Measurements from ENCODE around the gene PRMT7. TPM values are rescaled to one million over a fixed set of nuclear protein-coding genes. Genes with fewer than 3 reads are reported as not detected.

The PRMT7 gene
- total RNA-seq, 1 donor from 2014 or later: 36.7 TPM

DNA sequence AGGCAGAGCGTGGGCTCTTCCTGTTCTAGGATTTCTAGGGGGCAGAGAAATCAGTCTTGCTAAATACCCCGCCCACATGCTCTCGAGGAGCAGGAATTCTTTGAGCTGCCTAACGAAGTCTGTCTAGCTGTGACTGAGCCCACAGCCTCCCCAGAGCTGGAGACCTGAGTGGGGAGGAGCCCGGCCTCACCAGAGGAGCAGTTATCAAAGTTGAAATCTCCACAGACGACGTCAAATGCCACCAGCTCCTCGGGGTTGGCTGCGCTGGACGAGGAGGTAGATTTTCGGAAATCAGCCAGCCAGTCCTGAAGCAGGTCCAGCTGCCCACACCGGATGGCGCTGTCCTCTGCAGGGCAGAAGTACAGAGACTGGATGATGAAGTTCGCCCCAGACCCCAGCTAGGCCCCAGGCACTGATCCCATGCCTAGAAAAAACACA is 53.8 kb downstream of the PRMT7 start:
- Mint-ChIP-seq H3K9me3 (ENCODE audit: unreplicated experiment) (no peaks in the 10 kb centered on the region), H3K27ac (ENCODE audit: unreplicated experiment) (no peak overlapping the region)

DNA sequence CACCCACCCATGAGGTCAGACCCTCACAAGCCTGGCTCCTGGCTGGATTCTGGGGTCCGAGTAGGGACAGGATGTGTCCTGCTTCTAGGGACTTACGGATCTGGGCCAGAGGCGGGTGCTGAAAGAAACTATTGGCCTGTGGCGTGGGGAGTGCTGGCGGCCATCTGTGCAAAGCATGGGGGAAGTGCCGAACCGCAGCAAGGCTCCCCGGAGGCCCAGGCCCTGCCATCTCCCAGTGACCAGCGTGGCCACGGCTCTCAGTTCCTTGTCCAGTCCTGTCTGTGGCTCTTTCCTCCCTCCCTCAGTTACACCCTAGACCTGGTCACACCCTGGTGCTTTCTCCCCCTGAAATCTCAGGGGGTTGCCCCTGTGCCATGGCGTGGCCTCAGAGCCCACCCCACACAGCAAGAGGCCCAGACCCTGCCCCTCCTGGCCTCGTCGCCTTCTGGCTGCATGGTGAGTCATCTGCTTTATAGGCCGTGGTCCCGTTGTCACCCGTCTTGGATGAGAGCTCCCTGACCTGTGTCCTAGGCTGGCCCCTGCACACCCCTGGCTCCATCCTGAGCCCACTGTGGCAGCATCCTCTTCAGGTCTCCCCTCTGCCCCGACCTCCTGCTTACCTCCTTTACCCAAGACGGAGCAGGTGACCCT is 54.5 kb downstream of the PRMT7 start:
- peaks cover 16% of the 10 kb centered on the region for H3K27me3 Mint-ChIP-seq (ENCODE audit: low read depth, unreplicated experiment)
- no peaks in the 10 kb centered on the region for H3K4me1 ChIP-seq (ENCODE audit: insufficient read depth, low read length)
- H3K9me3 Mint-ChIP-seq (ENCODE audit: unreplicated experiment): no peaks in the 10 kb centered on the region
- H4K20me1 ChIP-seq (ENCODE audit: insufficient read depth, low read length): no peaks in the 10 kb centered on the region
- FAIRE-seq (no peak), DNase-seq (ENCODE audit: low read depth) (no peak)
- no peak overlapping the region for H3K4me3 Mint-ChIP-seq (ENCODE audit: unreplicated experiment)
- no peak overlapping the region for H3K4me3 ChIP-seq (ENCODE audit: insufficient read depth, low read depth, low read length)
- no peak overlapping the region for H3K4me2 ChIP-seq (ENCODE audit: low read length)
- no peak overlapping the region for H3K27ac Mint-ChIP-seq (ENCODE audit: unreplicated experiment)
- no peak overlapping the region for H3K27ac ChIP-seq (ENCODE audit: low read depth, low read length)
- H3K4me1 Mint-ChIP-seq (ENCODE audit: low read depth, unreplicated experiment): peaks cover 5% of the 10 kb centered on the region
- no peaks in the 10 kb centered on the region for H3K79me2 ChIP-seq (ENCODE audit: insufficient read depth, low read length)
- no peak overlapping the region for H2AFZ ChIP-seq (ENCODE audit: low read depth, low read length)
- TF ChIP-seq EZH2 (IDR thresholded peaks at IDR 0.05; ENCODE audit: insufficient read depth, low read length): no peak
- TF ChIP-seq, protein P1, sequence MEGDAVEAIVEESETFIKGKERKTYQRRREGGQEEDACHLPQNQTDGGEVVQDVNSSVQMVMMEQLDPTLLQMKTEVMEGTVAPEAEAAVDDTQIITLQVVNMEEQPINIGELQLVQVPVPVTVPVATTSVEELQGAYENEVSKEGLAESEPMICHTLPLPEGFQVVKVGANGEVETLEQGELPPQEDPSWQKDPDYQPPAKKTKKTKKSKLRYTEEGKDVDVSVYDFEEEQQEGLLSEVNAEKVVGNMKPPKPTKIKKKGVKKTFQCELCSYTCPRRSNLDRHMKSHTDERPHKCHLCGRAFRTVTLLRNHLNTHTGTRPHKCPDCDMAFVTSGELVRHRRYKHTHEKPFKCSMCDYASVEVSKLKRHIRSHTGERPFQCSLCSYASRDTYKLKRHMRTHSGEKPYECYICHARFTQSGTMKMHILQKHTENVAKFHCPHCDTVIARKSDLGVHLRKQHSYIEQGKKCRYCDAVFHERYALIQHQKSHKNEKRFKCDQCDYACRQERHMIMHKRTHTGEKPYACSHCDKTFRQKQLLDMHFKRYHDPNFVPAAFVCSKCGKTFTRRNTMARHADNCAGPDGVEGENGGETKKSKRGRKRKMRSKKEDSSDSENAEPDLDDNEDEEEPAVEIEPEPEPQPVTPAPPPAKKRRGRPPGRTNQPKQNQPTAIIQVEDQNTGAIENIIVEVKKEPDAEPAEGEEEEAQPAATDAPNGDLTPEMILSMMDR (IDR thresholded peaks at IDR 0.05; ENCODE audit: insufficient read depth, low read depth, low read length): no peak
- H3K36me3 Mint-ChIP-seq (ENCODE audit: low read depth, unreplicated experiment): no peaks in the 10 kb centered on the region
- H3K27me3 ChIP-seq (ENCODE audit: insufficient read depth, low read length): no peaks in the 10 kb centered on the region
- H3K36me3 ChIP-seq (ENCODE audit: insufficient read depth, low read length): no peaks in the 10 kb centered on the region
- H3K9me3 ChIP-seq (ENCODE audit: insufficient read depth, low read depth, low read length): no peaks in the 10 kb centered on the region
- H3K9ac ChIP-seq (ENCODE audit: low read length): no peak overlapping the region

More for the DNA sequence above, 53.8 kb downstream of the PRMT7 start:
- Mint-ChIP-seq H3K4me1 (ENCODE audit: low read depth, unreplicated experiment) (peaks cover 5% of the 10 kb centered on the region), H3K27me3 (ENCODE audit: low read depth, unreplicated experiment) (peaks cover 9% of the 10 kb centered on the region), H3K36me3 (ENCODE audit: low read depth, unreplicated experiment) (no peaks in the 10 kb centered on the region), H3K4me3 (ENCODE audit: unreplicated experiment) (no peak overlapping the region)
- no peaks in the 10 kb centered on the region for H4K20me1 ChIP-seq (ENCODE audit: insufficient read depth, low read length)
- H3K36me3 ChIP-seq (ENCODE audit: insufficient read depth, low read length): no peaks in the 10 kb centered on the region
- DNase-seq (ENCODE audit: low read depth) (no peak), FAIRE-seq (no peak)
- H3K9me3 ChIP-seq (ENCODE audit: insufficient read depth, low read depth, low read length): no peaks in the 10 kb centered on the region
- H3K4me2 ChIP-seq (ENCODE audit: low read length): no peak overlapping the region
- H3K9ac ChIP-seq (ENCODE audit: low read length): no peak overlapping the region
- no peaks in the 10 kb centered on the region for H3K79me2 ChIP-seq (ENCODE audit: insufficient read depth, low read length)
- no peaks in the 10 kb centered on the region for H3K4me1 ChIP-seq (ENCODE audit: insufficient read depth, low read length)
- no peak overlapping the region for H3K4me3 ChIP-seq (ENCODE audit: insufficient read depth, low read depth, low read length)
- no peak overlapping the region for H2AFZ ChIP-seq (ENCODE audit: low read depth, low read length)
- no peak overlapping the region for H3K27ac ChIP-seq (ENCODE audit: low read depth, low read length)
- no peaks in the 10 kb centered on the region for H3K27me3 ChIP-seq (ENCODE audit: insufficient read depth, low read length)
- no peak for TF ChIP-seq EZH2 (IDR thresholded peaks at IDR 0.05; ENCODE audit: insufficient read depth, low read length)
- TF ChIP-seq, protein P1 (IDR thresholded peaks at IDR 0.05; ENCODE audit: insufficient read depth, low read depth, low read length): no peak

DNA sequence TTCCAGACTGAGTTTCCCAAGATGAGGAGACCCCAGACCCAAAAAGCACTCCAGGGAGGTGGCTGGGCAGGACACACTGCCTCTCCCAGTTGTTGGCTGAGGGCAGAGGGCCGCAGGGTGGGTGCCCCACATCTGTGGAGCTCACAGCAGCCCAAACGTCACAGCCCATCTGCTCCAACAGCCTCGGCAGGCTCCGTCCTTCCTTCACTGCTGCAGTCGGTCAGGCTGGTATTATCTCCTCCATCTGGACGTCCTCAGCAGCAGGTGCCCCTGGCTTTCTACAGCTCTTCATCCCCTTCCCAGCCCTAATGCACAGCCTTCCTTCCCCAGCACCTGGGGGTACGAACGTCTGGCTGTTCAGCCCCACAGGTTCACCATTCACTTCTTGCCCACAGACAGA is 55.2 kb downstream of the PRMT7 start:
- Histone ChIP-seq H3K27me3 (ENCODE audit: insufficient read depth, low read length) (no peaks in the 10 kb centered on the region), H3K36me3 (ENCODE audit: insufficient read depth, low read length) (no peaks in the 10 kb centered on the region), H3K27ac (ENCODE audit: low read depth, low read length) (no peak overlapping the region), H3K4me1 (ENCODE audit: insufficient read depth, low read length) (no peaks in the 10 kb centered on the region), H3K9me3 (ENCODE audit: insufficient read depth, low read depth, low read length) (no peaks in the 10 kb centered on the region), H2AFZ (ENCODE audit: low read depth, low read length) (no peak overlapping the region), H3K9ac (ENCODE audit: low read length) (no peak overlapping the region), H3K4me3 (ENCODE audit: insufficient read depth, low read depth, low read length) (no peak overlapping the region), H4K20me1 (ENCODE audit: insufficient read depth, low read length) (no peaks in the 10 kb centered on the region), H3K4me2 (ENCODE audit: low read length) (no peak overlapping the region), H3K79me2 (ENCODE audit: insufficient read depth, low read length) (no peaks in the 10 kb centered on the region)
- Mint-ChIP-seq H3K27me3 (ENCODE audit: low read depth, unreplicated experiment) (peaks cover 17% of the 10 kb centered on the region), H3K36me3 (ENCODE audit: low read depth, unreplicated experiment) (no peaks in the 10 kb centered on the region), H3K4me3 (ENCODE audit: unreplicated experiment) (no peak overlapping the region), H3K9me3 (ENCODE audit: unreplicated experiment) (no peaks in the 10 kb centered on the region), H3K4me1 (ENCODE audit: low read depth, unreplicated experiment) (peaks cover 5% of the 10 kb centered on the region), H3K27ac (ENCODE audit: unreplicated experiment) (no peak overlapping the region)
- TF ChIP-seq EZH2 (IDR thresholded peaks at IDR 0.05; ENCODE audit: insufficient read depth, low read length): no peak
- TF ChIP-seq, protein P1 (IDR thresholded peaks at IDR 0.05; ENCODE audit: insufficient read depth, low read depth, low read length): no peak
- DNase-seq (ENCODE audit: low read depth) (no peak), FAIRE-seq (no peak)

Data from astrocyte (in vitro differentiated cells and primary cell).